GM21619 (cell line): Measurements from ENCODE around the gene ZNF215.
"Not testable (repeated sequence)": the region's sequence is repeated elsewhere in the genome, so short reads cannot be mapped to it uniquely, and the experiment has no call there.

Source experiments
- ATAC-seq: cut with Tn5 transposase; IDR thresholded peaks from one replicate; pipeline ENCODE4 v1.9.1; 2021; ENCODE audit not compliant: unreplicated experiment

ZNF215 gene

DNA sequence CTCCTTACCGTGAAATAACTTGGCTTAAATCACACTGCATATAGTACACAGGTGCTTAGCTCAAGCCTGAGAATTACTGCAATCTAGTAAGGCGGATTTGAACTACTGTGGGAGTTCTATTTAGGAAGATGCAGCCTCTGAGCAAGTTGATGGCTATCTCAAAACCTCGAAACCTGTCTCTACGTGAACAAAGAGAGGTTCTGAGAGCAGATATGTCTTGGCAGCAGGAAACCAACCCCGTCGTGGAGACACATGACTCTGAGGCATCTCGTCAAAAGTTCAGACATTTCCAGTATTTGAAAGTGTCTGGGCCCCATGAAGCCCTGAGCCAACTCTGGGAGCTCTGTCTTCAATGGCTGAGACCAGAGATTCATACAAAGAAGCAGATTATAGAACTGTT lies 5.9 kb downstream of the ZNF215 start:
- ATAC-seq = no peak

- no peak for ATAC-seq
Observed at GRCh38 chr11:6941970-6942369, 15.7 kb downstream of the ZNF215 start.

DNA sequence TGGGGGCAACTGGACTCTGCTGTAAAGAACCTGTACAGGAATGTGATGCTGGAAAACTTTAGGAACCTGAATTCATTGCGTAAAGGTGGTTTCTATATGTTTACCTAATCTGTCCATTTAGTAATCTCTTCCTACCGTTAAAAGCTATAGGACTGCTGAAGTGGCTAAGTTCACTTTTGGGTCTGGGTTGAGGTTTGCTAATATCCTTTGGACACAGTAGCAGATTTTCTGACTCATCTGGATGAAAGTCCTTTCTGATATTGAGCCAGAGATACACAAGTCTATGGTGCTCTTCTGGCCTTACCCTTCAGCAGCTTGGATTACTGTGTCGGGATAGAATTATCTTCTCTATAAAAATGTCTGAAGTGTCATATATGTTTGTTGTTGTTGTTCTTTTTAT lies 16.9 kb downstream of the ZNF215 start:
- no peak for ATAC-seq

DNA sequence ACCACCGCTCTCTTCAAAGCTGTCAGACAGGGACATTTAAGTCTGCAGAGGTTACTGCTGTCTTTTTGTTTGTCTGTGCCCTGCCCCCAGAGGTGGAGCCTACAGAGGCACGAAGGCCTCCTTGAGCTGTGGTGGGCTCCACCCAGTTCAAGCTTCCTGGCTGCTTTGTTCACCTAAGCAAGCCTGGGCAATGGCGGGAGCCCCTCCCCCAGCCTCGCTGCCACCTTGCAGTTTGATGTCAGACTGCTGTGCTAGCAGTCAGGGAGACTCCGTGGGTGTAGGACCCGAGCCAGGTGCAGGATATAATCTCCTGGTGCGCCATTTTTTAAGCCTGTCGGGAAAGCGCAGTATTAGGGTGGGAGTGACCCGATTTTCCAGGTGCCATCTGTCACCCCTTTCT lies 28.0 kb downstream of the ZNF215 start:
- ATAC-seq = not testable (repeated sequence)

DNA sequence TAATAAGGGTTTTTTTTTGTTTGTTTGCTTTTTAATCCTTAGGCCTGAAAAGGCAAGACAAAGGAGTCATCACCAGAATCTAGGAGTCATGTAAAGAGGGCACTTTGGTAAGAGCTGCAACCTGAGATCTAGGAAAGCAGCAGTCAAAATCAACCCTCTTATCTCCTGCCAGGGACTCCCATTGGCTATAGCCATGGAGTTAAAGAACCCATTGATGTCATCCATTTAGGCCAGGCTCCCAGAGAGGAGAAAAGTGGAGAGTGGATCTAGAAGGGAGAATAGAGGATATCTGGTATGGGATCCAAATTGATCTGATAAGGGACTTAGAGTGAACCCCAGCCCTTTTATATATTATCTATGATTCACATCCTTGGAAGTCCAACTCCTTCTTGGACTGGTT lies 35.9 kb downstream of the ZNF215 start:
- no peak for ATAC-seq

DNA sequence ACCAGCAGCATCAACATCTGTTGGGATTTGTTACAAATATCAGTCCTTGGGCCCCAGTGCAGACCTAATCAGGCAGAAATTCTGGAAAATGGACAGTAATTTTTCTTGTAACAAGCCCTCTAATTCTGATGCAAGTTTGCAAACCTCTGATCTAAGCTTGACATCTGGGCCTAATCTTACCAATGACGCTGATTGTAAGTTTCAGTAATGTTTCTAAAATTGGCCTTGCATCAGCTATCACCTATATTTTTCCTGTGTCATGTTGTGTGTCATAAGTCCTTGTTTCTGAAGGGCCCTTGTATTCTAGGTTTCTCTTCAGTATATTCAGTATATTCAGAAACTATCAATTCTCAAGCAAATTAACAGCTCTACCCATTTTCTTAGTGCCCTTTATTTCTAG lies 36.4 kb downstream of the ZNF215 start:
- ATAC-seq = no peak

- ATAC-seq = no peak
Observed at GRCh38 chr11:6968816-6969215, 42.6 kb downstream of the ZNF215 start.

DNA sequence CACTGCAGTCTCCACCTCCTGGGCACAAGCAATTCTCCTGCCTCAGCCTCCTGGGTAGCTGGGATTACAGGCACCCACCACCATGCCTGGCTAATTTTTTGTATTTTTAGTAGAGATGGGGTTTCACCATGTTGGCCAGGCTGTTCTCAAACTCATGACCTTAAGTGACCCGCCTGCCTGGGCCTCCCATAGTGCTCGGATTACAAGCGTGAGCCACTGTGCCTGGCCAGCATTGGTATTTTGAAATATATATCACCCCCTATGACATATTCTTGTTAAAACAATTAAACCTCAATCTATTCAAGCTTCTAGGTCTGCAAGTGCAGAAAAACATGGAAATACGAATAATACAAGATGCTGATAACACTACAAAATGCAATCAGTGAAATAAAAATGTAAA lies 43.6 kb downstream of the ZNF215 start:
- not testable (repeated sequence) for ATAC-seq

DNA sequence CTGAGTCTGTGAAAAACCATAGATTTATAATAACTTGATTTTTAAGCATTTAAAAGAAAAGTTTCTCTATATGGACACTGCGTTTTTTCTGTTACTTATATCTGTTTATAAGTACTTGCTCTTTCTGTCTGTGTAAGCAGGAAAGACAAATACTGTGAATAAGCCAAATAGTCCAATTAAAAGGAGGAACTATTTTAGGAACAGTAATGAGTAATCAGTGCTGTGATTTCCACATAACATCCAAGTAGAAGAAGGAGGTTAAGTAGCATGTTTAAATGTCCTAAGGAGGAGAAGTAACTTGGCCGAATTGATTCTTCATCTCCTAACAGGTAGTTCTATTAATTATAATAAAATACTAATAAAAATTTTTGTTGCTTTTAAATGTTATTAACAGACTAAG lies 53.1 kb downstream of the ZNF215 start:
- no peak for ATAC-seq

GRCh38 chr11:6986487-6986886 lies 60.3 kb downstream of the ZNF215 start:
- no peak for ATAC-seq

DNA sequence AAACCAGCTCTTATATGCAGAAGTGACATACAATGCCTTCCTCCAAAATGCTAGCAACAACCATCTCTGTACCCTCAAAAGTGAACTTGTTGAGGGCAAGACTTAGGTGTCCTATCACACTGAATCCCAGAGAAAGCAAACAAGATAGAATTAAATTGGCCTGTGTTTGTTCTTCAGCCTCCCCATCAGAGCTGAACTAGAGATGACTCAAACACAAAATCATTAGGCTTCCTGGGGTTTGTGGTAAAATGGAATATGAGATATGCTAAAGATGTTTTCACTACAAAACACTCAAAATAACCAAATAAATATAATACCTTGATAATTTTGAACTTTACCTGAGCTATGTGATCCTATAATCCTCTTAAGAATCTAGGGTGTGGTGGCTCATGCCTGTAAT lies 62.3 kb downstream of the ZNF215 start:
- ATAC-seq = no peak

GRCh38 chr11:6991227-6991626 lies 65.0 kb downstream of the ZNF215 start:
- no peak for ATAC-seq

DNA sequence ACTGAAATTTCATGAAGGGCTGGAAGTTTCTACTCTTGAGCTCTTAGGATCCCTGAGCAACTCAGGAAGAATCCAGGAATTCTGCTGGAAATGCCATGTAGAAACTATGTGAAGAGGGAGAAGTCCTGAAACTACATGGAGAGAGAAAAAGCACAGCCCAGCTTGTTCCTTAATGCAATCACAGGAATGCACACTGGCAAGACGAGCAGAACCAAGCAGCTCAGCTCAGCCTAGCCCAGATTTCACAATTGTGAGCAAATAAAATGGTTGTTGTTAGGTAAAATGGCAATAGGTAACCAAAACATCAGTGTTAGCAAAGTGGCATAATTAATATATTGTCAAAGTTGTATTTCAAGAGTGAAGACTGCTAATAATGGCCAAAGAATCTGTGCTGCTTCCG lies 65.8 kb downstream of the ZNF215 start:
- no peak for ATAC-seq

DNA sequence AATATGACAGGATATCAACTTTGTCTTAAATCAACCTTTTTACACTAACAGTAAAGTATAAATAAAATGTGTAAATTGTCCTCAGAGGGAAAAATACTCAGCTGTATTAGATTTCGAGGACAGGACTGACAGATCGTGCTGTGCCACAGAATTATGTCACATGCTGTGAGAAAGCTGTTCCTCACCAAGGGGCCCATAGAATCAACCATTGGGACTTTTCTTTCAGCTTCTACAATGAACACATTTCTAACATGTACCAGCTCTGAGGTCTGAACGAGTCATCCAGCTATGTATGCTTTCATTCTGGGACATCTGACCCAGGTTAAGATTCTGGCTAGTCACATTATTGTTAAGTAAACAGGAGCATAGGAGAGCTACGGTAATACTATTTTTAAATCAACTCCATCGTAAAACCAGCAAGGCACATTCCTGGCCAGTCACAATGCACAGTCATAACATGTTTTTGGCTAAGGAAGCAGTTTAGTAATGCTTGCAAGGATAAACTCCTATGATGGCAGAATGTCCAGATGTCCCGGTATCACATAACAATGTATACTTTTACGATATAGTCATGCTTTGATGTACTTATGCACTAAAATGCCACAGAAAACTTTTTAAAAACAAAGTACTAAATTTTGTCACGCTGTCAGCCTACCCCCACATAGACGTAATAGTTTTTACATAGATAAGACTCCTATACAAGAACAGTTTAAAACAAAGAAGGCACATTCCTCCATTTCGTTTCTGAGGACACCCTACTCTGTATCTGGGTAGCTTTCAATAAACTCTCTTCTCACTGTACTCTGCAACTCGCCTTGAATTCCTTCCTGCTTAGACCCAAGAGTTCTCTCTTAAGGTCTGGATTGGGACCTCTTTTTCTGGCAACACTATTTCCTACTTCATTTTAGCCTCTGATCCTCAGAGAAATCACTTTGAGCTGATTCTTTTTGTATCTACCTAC lies 66.5 kb downstream of the ZNF215 start:
- ATAC-seq = no peak

- ATAC-seq = no peak
Observed at GRCh38 chr11:6995703-6996102, 69.5 kb downstream of the ZNF215 start.

DNA sequence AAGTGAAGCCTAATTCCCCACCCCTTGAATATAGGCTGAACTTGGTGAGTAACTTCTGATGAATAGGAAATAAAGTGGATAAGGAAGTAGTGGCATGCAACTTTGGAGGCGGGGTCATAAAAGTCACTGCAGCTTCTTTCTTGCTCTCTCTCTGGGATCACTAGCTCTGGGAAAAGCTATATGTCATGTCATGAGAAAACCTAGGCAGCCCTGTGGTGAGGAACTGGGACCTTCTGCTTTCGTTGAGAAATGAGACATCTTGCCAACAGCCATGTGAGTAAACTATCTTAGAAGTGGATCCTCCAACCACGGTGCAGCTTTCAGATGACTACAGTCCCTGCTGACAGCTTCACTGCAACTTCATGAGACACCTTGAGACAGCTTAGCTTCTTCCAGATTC lies 78.3 kb downstream of the ZNF215 start:
- ATAC-seq = no peak
